Transverse colon (tissue), 4 donors: ENCODE measurements around the gene DPH1. TPM values are rescaled to one million over a fixed set of nuclear protein-coding genes. Genes with fewer than 3 reads are reported as not detected.

Experiments used
- DNase-seq: peaks from one replicate; pipeline ENCODE4 v3.0.0-alpha.2; 2019
- H3K27ac ChIP-seq, 4 donors: fragments of 200-600 bp; sonication (generic); 2 replicates each; pipeline ENCODE4 v1.5.1; 2016 to 2018; ENCODE audit warnings: inconsistent platforms in 4 of 4
- H3K27me3 ChIP-seq: fragments of 200-600 bp; sonication (generic); 2 replicates; pipeline ENCODE4 v1.5.1; 2017; ENCODE audit warnings: inconsistent platforms
- H3K36me3 ChIP-seq, 4 donors: fragments of 200-600 bp; sonication (generic); 2 replicates each; pipeline ENCODE4 v1.5.1; 2017 to 2019; ENCODE audit warnings: inconsistent platforms in 4 of 4
- H3K4me1 ChIP-seq, 4 donors: fragments of 200-600 bp; sonication (generic); 2 replicates each; pipeline ENCODE4 v1.5.1; 2017 to 2020; ENCODE audit warnings: inconsistent platforms in 4 of 4
- H3K4me3 ChIP-seq, 4 donors: fragments of 200-600 bp; sonication (generic); 1 replicate in 1 of 4; 2 replicates in 3 of 4; pipeline versions ENCODE4 v1.5.1 to v1.6.1; 2017 to 2019; ENCODE audit warnings: inconsistent platforms in 4 of 4
- H3K9me3 ChIP-seq, 2 donors: fragments of 200-600 bp; sonication (generic); 2 replicates each; pipeline ENCODE4 v1.5.1; 2017 to 2019; ENCODE audit warnings: inconsistent platforms in 2 of 2
- EP300 ChIP-seq: sonication (generic); formaldehyde crosslinking; IDR thresholded peaks from one replicate; pipeline ENCODE4 v1.6.1; 2017; ENCODE audit warnings: antibody characterized with exemption, low read depth
- POLR2A ChIP-seq: fragments of 450-650 bp; IDR thresholded peaks from one replicate; pipeline ENCODE4 v1.6.1; 2016; ENCODE audit warnings: antibody characterized with exemption, mild to moderate bottlenecking, moderate library complexity
- POLR2AphosphoS5 ChIP-seq, 3 donors: sonication (generic); formaldehyde crosslinking; IDR thresholded peaks; one replicate each; pipeline ENCODE4 v1.6.1; 2016; ENCODE audit warnings: antibody characterized with exemption in 3 of 3
- WGBS, 2 donors: methylation state at CpG; one replicate each; pipeline ENCODE4 v1.1.5; 2018; ENCODE audit warnings: low coverage in 1 of 2; 5-methylcytosine and 5-hydroxymethylcytosine counted together
- in situ Hi-C, 4 donors: fragments of 200-750 bp; cut with MboI; loops; one replicate each; pipeline versions ENCODE4 v1.15.0 to v1.15.1; 2017; ENCODE audit warnings: low sequenced_read_pairs in 3 of 4, low pct_ligation_motif_present in 1 of 4, low pct_unique_long_range_greater_than_20kb in 1 of 4
- intact Hi-C: fragments of 100-400 bp; cut with DNase I; formaldehyde crosslinking; loops from one replicate; pipeline ENCODE4 v1.15.1; 2023; ENCODE audit warnings: low total_unique reads
- total RNA-seq, 4 donors: library from RNA; depleted of rRNA; stranded (reverse); fragments of >200 nt; gene quantifications; one replicate each; pipeline ENCODE4 v1.1.0, GENCODE V29; 2016
- TF ChIP-seq, protein P1 (sequence below), 5 experiments: fragments of 200-600 bp in 3 of 5; fragments of 450-650 bp in 2 of 5; sonication (generic) in 3 of 5; IDR thresholded peaks; 1 replicate in 2 of 5; 2 replicates in 3 of 5; pipeline ENCODE4 v1.5.1; 2016 to 2017; ENCODE audit warnings: antibody characterized with exemption in 5 of 5, inconsistent platforms in 3 of 5, mild to moderate bottlenecking in 2 of 5, moderate library complexity in 1 of 5

Gene DPH1
- total RNA-seq, 4 donors from 2014 or later: 32.4 to 88.8 (median 58.9) TPM

DNA sequence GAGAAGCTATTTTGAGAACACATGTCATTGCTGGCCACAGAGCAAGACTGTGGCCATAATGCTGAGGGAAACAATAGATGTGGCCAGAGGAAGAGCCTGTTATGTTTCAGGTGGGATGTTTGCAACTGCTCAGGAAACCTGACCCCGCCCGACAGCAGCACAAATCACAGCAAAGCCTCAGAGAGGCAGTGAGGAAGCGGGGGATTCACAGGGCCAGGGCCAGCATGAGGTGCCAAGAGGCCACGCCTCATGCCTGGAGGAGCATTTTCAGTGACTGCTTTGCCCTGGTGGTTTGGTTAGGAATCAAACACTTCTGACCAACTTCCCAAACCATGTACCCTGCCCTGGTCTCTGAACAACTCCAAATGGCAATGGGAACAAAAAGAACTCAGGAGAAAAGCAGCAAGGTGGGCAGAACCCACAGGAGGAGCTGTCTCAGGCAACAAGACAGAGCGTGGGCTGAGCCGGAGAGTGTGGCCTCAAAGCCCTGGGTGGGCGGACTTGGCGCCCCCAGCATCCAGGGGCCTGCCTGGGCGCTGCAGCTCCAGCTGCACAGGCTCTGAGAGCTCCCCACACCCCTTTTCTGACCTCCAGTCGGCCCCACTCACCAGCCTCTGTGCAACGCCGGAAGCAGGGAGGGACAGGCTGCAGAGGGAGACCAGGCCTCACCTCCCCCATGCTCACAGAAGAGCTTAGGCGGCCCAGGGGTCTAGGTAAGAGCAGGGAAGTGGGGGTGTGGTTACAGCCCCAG, 45.6 kb downstream of the DPH1 start:
- intact Hi-C loops (no loop called here), in situ Hi-C loops (no loop called here)
- TF ChIP-seq POLR2A (no peak), POLR2AphosphoS5 (IDR thresholded peaks at IDR 0.05) (no peak), EP300 (no peak)
- TF ChIP-seq, protein P1, sequence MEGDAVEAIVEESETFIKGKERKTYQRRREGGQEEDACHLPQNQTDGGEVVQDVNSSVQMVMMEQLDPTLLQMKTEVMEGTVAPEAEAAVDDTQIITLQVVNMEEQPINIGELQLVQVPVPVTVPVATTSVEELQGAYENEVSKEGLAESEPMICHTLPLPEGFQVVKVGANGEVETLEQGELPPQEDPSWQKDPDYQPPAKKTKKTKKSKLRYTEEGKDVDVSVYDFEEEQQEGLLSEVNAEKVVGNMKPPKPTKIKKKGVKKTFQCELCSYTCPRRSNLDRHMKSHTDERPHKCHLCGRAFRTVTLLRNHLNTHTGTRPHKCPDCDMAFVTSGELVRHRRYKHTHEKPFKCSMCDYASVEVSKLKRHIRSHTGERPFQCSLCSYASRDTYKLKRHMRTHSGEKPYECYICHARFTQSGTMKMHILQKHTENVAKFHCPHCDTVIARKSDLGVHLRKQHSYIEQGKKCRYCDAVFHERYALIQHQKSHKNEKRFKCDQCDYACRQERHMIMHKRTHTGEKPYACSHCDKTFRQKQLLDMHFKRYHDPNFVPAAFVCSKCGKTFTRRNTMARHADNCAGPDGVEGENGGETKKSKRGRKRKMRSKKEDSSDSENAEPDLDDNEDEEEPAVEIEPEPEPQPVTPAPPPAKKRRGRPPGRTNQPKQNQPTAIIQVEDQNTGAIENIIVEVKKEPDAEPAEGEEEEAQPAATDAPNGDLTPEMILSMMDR (IDR thresholded peaks at IDR 0.05): no peak
- no peak for DNase-seq
- 83% methylated on average over 3 to 13 of the region's 13 CpGs for WGBS, 2 donors
- no peaks in the 10 kb centered on the region for H3K9me3 ChIP-seq
- H3K4me3 ChIP-seq: no peak overlapping the region
- peaks cover 0 to 4% (median 0%) of the 10 kb centered on the region in 4 donors for H3K36me3 ChIP-seq
- no peaks in the 10 kb centered on the region for H3K27me3 ChIP-seq
- peak overlapping the region; percentile 45 to 78 (median 68) for H3K27ac ChIP-seq
- peaks cover 0 to 38% (median 17%) of the 10 kb centered on the region in 4 donors for H3K4me1 ChIP-seq

DNA sequence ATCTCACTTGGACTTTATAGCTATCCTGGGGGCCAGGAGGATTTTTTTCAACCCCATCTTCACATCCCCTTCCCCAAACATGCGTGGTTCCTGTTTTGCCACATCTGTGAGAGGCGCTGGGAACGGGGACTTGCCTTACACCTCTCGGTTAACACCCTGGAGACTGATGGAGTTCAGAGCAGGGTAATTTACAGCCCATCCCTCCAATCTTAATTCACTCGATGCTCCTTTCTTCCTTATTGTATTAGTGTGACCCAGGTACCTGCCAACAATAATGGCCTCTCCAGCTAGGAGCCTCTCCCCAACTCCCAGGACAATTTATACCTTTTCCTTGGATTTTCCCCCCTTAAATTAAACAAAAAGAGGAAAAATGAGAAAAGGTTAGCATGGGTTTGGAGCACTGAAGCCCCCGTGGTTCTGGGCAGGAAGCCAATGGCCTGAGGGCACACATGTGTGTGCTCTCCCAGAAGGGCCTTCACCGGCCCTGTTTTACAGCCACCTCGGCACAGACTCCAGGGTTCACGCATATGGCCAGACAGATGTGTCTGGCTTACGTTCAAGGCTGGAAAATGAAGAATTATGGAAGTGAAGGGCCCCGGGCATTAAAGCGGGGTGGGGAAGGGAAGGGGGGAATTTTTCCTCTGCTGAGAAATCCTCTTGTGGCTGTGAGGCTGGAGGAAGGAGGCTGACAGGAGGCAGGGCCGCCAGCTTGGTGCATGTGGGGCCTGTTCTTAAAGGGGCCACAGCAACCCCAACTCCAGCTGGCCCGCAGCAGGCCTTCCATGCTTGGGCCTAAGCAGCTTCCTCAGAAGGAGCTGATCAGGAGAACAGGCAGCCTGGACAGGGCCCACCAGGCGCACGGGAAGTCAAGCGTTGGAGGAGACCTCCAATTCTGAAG, 46.4 kb downstream of the DPH1 start:
- no peak overlapping the region for H3K4me3 ChIP-seq
- DNase-seq: no peak
- peak overlapping the region; percentile 45 to 78 (median 68) for H3K27ac ChIP-seq
- H3K27me3 ChIP-seq: no peaks in the 10 kb centered on the region
- peaks cover 0 to 8% (median 2%) of the 10 kb centered on the region in 4 donors for H3K36me3 ChIP-seq
- 57 to 64% methylated on average over 3 to 17 of the region's 17 CpGs for WGBS, 2 donors
- H3K4me1 ChIP-seq: peaks cover 0 to 31% (median 11%) of the 10 kb centered on the region in 4 donors
- no peaks in the 10 kb centered on the region for H3K9me3 ChIP-seq
- intact Hi-C loops (no loop called here), in situ Hi-C loops (no loop called here)
- TF ChIP-seq EP300: no peak
- TF ChIP-seq, protein P1 (IDR thresholded peaks at IDR 0.05): no peak
- no peak for TF ChIP-seq POLR2AphosphoS5 (IDR thresholded peaks at IDR 0.05)
- TF ChIP-seq POLR2A: no peak

DNA sequence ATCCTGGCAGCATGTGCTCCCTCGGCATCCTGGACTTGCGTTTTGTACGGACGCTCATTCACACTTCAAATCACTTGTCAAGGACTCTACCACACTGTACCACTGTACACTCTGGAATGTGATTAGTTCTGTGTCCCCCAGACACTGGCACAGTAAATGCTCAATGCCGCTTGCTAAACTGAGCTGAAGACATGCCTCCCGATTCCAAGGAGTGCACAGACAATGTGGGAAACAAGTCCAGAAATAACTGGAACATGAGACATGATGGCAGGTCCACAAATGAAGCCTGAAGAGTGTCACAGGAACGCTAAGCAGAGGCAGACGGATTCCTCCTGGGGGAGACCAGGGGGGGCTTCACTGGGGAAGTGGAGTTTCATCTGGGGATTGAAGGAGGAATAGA, 47.1 kb downstream of the DPH1 start:
- Histone ChIP-seq H3K36me3 (peaks cover 0 to 8% (median 2%) of the 10 kb centered on the region in 4 donors), H3K4me3 (no peak overlapping the region), H3K27me3 (no peaks in the 10 kb centered on the region), H3K4me1 (peaks cover 0 to 27% (median 8%) of the 10 kb centered on the region in 4 donors), H3K27ac (peak overlapping the region; percentile 45 to 78 (median 68)), H3K9me3 (no peaks in the 10 kb centered on the region)
- intact Hi-C loops (no loop called here), in situ Hi-C loops (no loop called here)
- DNase-seq: no peak
- 71 to 80% methylated on average over 4 to 8 of the region's 8 CpGs for WGBS, 2 donors
- TF ChIP-seq, protein P1 (IDR thresholded peaks at IDR 0.05): no peak
- TF ChIP-seq POLR2AphosphoS5 (IDR thresholded peaks at IDR 0.05) (no peak), EP300 (no peak), POLR2A (no peak)

DNA sequence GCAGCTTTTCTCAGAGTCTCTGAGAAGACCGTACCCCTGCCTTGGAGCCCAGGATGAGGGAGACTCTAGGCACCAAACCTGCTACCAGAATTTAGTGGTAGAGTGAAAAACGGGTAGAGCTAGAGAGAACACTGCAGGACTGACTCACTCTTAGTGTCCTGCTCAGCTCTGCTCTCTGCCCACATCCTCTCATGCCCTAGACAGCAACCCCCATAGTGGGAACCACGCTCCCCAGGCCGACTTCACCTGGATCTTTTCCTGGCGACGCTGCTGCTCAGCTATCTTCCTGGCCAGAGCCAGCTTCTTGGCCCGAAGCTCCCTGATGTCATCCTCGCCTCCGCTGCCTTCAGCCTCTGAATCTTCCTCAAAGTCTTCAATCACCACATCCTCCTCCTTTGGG, 51.6 kb downstream of the DPH1 start:
- TF ChIP-seq POLR2AphosphoS5 (IDR thresholded peaks at IDR 0.05): peak in 1 of 3 donors; percentile 9
- TF ChIP-seq, protein P1 (IDR thresholded peaks at IDR 0.05): no peak
- TF ChIP-seq EP300: no peak
- no peaks in the 10 kb centered on the region for H3K9me3 ChIP-seq
- no peak overlapping the region for H3K4me3 ChIP-seq
- no peaks in the 10 kb centered on the region for H3K27me3 ChIP-seq
- DNase-seq: no peak
- WGBS, 2 donors: 77 to 92% methylated on average over 4 to 9 of the region's 9 CpGs
- peaks cover 25 to 52% (median 34%) of the 10 kb centered on the region in 4 donors for H3K4me1 ChIP-seq
- intact Hi-C loops: loop anchor here (10.0 kb wide), 1 partner anchor 93 kb away; no protein-coding TSS in a partner anchor
- peak overlapping the region; percentile 89 to 91 (median 90) for H3K27ac ChIP-seq
- in situ Hi-C loops: no loop called here
- H3K36me3 ChIP-seq: peaks cover 0 to 8% (median 2%) of the 10 kb centered on the region in 4 donors
